SU-DHL-6 (cell line): ENCODE results near the gene CETN3.
"Not testable (repeated sequence)": the region's sequence is repeated elsewhere in the genome, so short reads cannot be mapped to it uniquely, and the experiment has no call there.

Source experiments
- H2AFZ ChIP-seq: fragments of 200-600 bp; sonication (generic); 2 replicates; pipeline ENCODE4 v1.6.1; 2014; ENCODE audit warnings: low read depth, mild to moderate bottlenecking, moderate library complexity, mixed read lengths, antibody characterized with exemption, low read length; ENCODE audit not compliant: severe bottlenecking
- H3F3A ChIP-seq: fragments of 200-600 bp; shearing (Covaris generic); 2 replicates; pipeline ENCODE4 v1.6.0; 2016; ENCODE audit warnings: antibody characterized with exemption, mild to moderate bottlenecking; ENCODE audit not compliant: insufficient read depth
- H3K27ac ChIP-seq: fragments of 200-600 bp; sonication (generic); 2 replicates; pipeline ENCODE4 v1.5.1; 2016; ENCODE audit warnings: low read depth, mild to moderate bottlenecking, low read length, moderate library complexity, mixed read lengths
- H3K27me3 ChIP-seq: fragments of 200-600 bp; sonication (generic), shearing (Covaris generic); 2 replicates; pipeline ENCODE4 v1.6.0; 2014; ENCODE audit warnings: mild to moderate bottlenecking, low read length
- H3K36me3 ChIP-seq: fragments of 200-600 bp; sonication (generic); 2 replicates; pipeline ENCODE4 v1.6.1; 2014; ENCODE audit warnings: mild to moderate bottlenecking, low read length, mixed read lengths
- H3K4me2 ChIP-seq: fragments of 300-600, 200-600 bp; shearing (Covaris generic), sonication (generic); 2 replicates; pipeline ENCODE4 v1.6.0; 2014; ENCODE audit warnings: low read length, low read depth, mild to moderate bottlenecking; ENCODE audit not compliant: poor library complexity, severe bottlenecking
- H3K4me3 ChIP-seq: fragments of 200-600 bp; sonication (generic); 2 replicates; pipeline ENCODE4 v1.5.1; 2014; ENCODE audit warnings: antibody characterized with exemption, low read length, mild to moderate bottlenecking, mixed read lengths; ENCODE audit not compliant: insufficient read depth, poor library complexity, severe bottlenecking
- H3K79me2 ChIP-seq: fragments of 200-600 bp; sonication (generic); 2 replicates; pipeline ENCODE4 v1.6.1; 2014; ENCODE audit warnings: mild to moderate bottlenecking, low read length, moderate library complexity; ENCODE audit not compliant: insufficient read depth
- H3K9ac ChIP-seq: fragments of 200-600 bp; sonication (generic); 2 replicates; pipeline ENCODE4 v1.7.0; 2014; ENCODE audit warnings: mild to moderate bottlenecking, low read length
- H3K9me2 ChIP-seq: fragments of 200-600 bp; sonication (generic); replicated peaks from 2 replicates; pipeline ENCODE4 v1.6.1; 2014; ENCODE audit warnings: low read length; ENCODE audit not compliant: insufficient read depth
- H3K9me3 ChIP-seq: fragments of 200-600 bp; sonication (generic); 2 replicates; pipeline ENCODE4 v1.6.1; 2014; ENCODE audit warnings: low read length, mixed read lengths; ENCODE audit not compliant: insufficient read depth
- H4K20me1 ChIP-seq: fragments of 200-600 bp; sonication (generic); 2 replicates; pipeline ENCODE4 v1.6.1; 2014; ENCODE audit warnings: low read depth, mild to moderate bottlenecking, antibody characterized with exemption, low read length, moderate library complexity, mixed read lengths
- EZH2phosphoT487 ChIP-seq: fragments of 200-600 bp; sonication (generic), shearing (Covaris generic); conservative IDR thresholded peaks from 2 replicates; pipeline ENCODE4 v1.6.1; 2018; ENCODE audit warnings: mild to moderate bottlenecking, antibody characterized with exemption, low read length, moderate library complexity, mixed read lengths
- TF ChIP-seq, protein P1 (sequence below): fragments of 200-600 bp; sonication (generic); IDR thresholded peaks from one replicate; pipeline ENCODE4 v1.5.1; 2017; ENCODE audit warnings: antibody characterized with exemption, mild to moderate bottlenecking, low read length, moderate library complexity; ENCODE audit not compliant: insufficient read depth, poor library complexity, severe bottlenecking

CETN3 gene

DNA sequence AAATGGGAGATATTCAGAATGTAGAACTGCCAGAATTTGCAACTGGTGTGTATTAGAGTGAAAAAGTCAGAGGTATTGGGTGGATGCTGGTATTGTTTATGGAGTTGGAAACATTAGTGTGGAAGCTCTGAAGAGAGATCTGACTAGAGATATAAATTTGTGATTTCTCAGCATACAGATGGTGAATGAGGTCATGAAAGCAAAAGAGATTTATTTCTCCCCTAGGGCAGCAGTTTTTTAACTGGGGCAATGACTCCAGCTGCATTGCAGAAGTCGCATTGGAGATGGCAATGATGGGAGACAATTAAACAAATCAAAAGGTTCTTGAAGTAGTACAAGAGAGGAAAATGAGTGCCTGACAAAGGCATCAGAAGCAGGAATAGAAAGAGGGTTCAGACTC lies 64.9 kb downstream of the CETN3 start:
- H3K27me3 ChIP-seq: no peaks in the 10 kb centered on the region
- H3K79me2 ChIP-seq: no peaks in the 10 kb centered on the region
- H2AFZ ChIP-seq: no peak overlapping the region
- no peak overlapping the region for H3K4me2 ChIP-seq
- H3F3A ChIP-seq: no peaks in the 10 kb centered on the region
- H4K20me1 ChIP-seq: no peaks in the 10 kb centered on the region
- TF ChIP-seq EZH2phosphoT487: no peak
- no peaks in the 10 kb centered on the region for H3K9me2 ChIP-seq
- H3K27ac ChIP-seq: no peak overlapping the region
- no peak overlapping the region for H3K4me3 ChIP-seq
- H3K9me3 ChIP-seq: no peaks in the 10 kb centered on the region
- H3K36me3 ChIP-seq: no peaks in the 10 kb centered on the region
- H3K9ac ChIP-seq: no peak overlapping the region

DNA sequence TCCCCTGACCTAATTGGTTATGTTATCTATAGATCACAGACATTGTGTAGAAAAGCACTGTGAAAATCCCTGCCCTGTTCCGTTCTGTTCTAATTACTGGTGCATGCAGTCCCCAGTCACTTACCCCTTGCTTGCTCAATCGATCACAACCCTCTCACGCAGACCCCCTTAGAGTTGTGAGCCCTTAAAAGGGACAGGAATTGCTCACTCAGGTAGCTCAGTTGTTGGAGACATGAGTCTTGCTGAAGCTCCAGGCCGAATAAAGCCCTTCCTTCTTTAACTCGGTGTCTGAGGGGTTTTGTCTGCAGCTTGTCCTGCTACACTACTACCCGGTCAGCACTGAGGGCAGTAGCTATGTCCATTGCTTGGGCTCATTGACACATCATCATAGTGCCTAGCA lies 65.8 kb downstream of the CETN3 start:
- H3K9me3 ChIP-seq, H2AFZ ChIP-seq, H3K9me2 ChIP-seq, H3K9ac ChIP-seq, H3K27ac ChIP-seq, H3K79me2 ChIP-seq, H3K4me2 ChIP-seq, H3K36me3 ChIP-seq, H3K27me3 ChIP-seq, H3K4me3 ChIP-seq, H3F3A ChIP-seq, H4K20me1 ChIP-seq: not testable (repeated sequence)

DNA sequence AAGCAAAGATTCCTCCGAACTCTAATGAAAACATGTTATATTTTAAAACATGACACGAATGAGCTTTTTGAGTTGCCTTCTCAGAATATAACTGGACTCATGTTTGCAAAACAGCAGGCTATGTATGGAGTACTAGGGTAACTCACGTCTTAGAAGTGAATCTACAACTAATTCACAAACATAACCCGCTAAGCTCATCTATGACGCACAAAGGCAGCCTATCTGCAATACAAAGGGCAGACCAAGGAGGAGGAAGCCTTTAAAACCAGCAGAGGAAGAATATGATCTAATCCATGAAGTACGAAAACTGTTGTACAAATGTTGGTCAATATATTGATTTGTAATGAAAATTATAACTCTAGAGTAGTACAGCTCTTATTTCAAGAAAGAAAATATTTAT lies 67.0 kb downstream of the CETN3 start:
- Histone ChIP-seq H3K27ac (no peak overlapping the region), H2AFZ (no peak overlapping the region), H3K27me3 (no peaks in the 10 kb centered on the region), H3K4me2 (no peak overlapping the region), H3K4me3 (no peak overlapping the region), H3K9ac (no peak overlapping the region), H4K20me1 (no peaks in the 10 kb centered on the region), H3K9me2 (no peaks in the 10 kb centered on the region), H3F3A (no peaks in the 10 kb centered on the region), H3K9me3 (no peaks in the 10 kb centered on the region), H3K36me3 (no peaks in the 10 kb centered on the region), H3K79me2 (no peaks in the 10 kb centered on the region)
- TF ChIP-seq, protein P1, sequence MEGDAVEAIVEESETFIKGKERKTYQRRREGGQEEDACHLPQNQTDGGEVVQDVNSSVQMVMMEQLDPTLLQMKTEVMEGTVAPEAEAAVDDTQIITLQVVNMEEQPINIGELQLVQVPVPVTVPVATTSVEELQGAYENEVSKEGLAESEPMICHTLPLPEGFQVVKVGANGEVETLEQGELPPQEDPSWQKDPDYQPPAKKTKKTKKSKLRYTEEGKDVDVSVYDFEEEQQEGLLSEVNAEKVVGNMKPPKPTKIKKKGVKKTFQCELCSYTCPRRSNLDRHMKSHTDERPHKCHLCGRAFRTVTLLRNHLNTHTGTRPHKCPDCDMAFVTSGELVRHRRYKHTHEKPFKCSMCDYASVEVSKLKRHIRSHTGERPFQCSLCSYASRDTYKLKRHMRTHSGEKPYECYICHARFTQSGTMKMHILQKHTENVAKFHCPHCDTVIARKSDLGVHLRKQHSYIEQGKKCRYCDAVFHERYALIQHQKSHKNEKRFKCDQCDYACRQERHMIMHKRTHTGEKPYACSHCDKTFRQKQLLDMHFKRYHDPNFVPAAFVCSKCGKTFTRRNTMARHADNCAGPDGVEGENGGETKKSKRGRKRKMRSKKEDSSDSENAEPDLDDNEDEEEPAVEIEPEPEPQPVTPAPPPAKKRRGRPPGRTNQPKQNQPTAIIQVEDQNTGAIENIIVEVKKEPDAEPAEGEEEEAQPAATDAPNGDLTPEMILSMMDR: no peak
- TF ChIP-seq EZH2phosphoT487: no peak
